GM18526 (cell line): Measurements from ENCODE around the gene MBNL1.

Source experiments
- POLR2A ChIP-seq: IDR thresholded peaks from 3 replicates; pipeline ENCODE4 v1.6.1; 2011; ENCODE audit not compliant: insufficient read length; ENCODE audit errors: extremely low read depth

Gene MBNL1

DNA sequence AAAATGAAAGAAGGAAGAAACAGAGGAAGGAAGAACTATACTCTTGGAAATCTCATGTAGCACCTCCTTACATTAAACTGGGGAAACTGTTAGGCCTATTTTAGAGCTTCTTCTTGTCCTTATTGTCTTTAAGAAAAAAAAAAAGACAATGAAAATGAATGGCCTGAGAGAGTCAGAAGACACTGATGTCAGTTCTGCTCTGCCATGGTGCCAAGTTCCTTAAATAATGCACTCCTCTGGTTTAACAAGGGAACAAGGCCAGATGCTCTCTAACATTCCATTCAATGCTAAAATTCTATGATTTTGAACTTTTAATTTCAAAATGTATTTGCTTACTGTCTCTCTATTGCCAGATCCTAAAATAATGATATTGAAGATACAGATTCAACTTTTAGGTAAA is 4.4 kb upstream of the MBNL1 start:
- TF ChIP-seq POLR2A, result no peak

DNA sequence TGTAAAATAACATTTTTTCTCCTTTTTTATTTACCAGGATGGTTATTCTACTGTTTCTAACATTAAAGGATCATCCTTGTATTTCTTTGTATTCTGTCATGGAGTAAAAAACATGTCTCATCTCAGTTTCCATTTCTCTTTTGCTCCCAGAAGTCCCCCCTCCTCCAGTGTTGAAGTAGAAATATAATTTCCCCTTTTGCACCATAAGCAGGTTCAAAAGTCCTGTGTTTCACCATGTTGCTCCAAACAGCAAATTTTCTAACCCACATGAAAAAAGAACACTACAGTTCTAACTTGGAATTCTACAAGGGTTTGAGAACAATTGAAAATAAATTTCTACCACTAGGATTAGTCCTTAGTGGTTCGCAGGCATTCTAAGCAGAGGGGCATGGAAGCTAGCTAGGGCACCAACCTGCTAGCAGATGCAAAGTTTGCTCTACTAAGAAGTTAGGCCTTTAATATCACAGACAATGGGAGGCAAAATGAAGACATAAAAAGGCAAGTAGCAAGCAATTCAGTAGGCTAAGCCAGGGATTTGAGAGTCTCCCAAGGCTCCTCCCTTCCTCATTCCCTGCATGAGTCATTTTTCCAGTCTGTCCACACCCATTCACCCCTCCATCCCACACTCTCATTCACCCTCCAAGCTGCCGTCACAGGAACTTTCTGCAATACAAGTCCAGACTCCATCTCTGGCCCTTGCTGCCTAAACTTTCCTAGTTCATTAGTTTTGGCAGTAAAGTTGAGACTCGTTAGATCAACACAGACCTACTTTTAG is 2.3 kb upstream of the MBNL1 start:
- TF ChIP-seq POLR2A, result no peak

DNA sequence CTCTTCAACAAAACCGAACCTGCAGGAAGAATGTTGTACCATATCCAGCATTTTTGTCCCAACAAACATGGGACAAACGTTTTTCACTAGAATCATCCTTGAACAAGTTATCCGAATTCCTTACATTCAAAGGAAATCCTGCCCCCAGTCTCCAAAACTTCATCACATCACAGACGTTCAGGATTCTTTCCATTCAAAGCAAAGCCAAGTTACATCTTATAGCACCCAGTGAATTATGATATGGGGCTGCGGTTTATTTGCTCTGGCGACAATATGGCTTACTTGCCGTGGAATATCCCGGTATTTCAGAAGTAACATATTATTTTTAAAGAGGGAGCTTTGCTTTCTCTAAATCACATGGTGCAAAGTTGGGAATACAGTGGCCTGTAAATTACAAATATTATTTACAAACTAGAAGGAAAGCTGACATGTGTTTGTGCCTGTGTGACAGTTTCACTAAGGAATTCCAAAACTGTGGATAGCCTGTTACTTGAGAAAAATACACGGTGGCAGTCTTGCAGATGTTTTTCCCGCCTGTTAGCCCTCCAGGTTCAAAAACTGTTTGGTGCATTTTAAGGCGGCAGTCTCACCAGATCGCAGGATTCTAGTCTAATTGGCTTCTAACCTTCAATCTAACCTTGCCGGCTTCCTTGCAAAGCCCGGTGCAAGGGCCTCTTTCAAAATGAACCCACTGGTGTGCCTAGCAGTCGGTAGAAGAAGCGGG is 736 bp upstream of the MBNL1 start:
- no peak for TF ChIP-seq POLR2A

DNA sequence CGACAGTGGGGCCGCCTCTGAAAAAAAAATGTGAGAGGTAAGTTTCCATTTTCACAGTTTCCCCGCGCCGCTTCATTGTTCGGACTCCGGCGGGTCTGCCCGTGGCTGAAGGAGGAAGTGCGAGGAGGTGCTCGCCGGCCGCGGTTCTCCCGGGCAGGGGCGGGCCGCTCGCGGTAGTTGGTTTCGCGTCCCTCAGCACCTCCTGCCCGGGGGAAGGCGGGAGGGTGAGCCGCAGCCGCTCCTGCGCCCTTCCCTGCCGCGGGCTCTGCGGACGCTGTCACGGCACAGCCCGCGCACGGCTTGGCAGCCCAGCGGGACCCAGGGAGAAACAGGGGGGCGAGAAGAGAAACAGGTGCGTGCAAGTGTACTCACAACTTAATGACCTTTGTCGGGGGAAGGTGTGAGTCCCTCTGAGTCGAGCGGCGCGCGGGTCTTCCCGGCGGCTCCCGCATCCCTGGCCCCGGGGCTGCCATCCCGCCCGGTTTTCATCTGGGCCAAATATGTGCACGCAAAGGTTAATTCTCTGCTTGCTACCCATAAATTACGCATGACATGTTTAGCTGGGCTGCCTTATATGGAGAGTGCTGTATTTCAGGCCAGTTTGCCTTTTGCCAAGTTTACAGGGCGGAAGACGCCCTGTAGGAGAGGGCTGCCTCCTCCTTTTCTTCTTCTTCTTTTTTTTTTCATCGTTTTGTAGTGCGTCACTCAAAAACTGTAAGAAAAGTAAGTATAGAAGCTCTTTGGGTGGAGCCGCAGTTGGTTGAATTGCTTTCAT is 514 bp downstream of the MBNL1 start:
- TF ChIP-seq POLR2A, result no peak

DNA sequence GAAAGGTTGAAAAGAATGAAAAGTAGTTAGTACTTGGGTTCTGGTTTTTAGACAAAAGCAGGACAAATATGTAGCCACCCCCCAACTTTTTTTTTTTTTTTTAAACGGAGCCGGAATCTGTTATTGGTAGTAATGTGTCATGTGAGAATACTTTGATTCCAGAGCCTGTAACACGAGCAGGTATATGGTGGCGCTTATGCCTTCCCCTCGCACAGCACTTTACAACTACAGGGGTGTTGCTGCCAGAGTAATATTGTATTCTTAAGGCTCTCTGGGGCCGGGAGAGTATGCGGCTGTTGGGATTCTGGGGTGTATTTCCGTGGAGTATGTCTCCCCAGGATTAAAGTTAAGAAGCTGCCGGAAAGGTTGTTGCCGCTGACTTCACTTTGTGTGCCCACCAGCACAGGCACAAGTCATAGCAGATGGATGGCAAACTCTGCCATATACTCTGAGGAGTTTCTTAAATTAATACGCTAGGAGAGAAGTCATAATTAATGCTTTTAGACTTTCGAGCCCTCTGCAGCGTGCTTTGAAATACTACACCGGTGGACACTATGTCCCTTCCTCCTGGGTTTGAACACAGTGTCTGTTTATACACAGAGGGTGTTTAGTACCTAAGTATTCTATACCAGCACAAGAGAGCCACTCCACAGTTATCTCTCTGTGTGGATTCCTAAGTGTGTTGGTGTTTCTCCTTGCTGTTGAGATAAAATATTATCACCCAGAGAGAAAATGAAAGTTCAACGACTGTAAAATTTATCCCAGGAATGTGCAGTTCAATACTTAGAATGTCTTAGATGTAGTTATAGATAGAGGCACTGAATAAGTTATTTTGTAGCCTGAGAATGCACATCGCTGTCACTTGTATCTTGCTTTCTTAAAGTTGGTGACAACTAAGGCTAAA is 1.4 kb downstream of the MBNL1 start:
- TF ChIP-seq POLR2A, result no peak

DNA sequence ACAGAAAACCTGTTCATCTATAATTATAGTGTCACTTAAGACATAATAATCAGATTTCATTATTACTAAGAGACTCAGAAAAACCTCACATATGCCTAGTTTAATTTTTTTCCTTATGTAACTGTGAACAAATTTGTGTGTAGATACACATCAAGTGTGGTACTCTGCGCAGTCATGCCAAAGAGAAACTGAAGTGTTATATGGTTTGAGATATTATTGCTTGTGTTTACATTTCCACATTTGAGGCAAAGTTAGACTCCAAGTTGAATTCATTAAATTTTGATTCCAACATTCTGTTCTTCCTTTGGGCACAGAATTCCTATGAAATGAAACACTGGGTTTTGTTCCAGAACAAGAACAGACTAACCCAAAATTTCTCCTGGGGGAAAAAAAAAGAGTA is 2.2 kb downstream of the MBNL1 start:
- no peak for TF ChIP-seq POLR2A

DNA sequence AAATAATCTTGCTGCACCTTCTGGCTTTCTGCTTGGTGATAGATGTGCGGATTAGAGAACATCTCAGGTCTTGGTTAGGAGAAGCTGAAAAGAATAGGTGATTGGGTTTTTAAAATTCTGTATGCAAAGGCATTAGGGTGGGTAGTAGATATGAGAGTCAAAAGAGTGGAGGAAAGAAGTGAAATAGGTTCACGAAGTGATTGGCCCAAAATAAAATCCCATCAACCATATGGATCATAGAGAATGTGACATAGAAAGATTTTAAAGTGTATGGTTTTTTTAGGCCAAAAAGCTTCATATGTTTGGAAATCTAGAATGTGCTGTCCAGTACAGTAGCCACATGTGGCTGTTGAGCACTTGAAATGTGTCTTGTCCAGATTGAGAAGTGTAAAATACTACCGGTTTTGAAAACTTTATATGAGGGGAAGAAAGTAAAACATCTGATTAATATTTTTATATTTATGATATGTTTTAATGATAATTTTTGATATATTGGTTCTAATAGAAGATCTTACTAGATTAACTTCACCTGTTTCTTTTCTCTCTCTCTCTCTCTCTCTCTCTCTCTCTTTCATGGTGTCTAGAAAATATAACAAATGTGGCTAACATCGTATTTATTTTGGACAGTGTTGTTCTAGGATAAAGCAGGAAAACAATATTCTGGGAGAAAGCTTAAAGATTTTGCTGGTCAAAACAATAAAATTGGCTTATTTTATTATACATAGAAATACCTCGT is 2.9 kb downstream of the MBNL1 start:
- TF ChIP-seq POLR2A, result no peak

DNA sequence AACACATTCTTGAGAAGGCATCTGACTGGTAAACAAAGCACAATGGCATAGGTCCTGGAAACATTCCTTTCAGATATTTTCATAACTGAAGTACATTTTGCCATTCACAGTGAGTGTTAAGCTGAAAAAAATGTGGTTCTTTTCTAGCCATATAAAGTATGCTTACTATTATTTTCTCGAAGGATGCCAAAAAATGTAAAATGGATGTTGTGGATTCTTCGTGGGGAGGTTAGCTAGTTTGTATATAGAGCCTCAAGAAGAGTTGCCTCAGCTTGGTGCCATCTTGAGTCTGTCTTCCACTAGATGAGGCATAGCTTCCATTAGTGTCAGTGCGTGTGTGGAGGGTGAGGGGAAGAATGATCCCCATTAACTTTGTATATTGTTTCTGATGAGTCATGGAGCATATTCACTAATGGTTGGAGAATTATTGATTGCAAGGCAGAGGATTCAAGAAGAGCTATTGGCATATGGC is 4.1 kb downstream of the MBNL1 start:
- TF ChIP-seq POLR2A, result no peak

DNA sequence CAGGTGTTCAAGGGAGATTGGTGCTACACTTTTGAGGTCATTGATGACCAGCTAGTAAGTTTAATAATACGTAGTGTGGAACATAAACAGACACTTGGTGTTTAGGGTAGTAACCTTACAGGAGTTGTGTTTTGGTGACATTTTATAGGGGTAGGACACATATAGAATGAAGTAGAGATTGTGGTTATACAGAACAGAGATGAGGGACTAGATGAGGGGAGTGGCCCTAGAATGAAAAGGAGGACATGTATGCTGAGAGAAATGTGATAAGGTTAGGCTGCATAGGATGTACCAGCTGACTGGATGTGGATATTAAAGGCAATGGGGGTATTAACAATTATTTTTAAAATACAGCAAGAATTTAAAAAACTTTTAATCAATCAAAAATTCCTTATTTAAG is 8.0 kb downstream of the MBNL1 start:
- no peak for TF ChIP-seq POLR2A

DNA sequence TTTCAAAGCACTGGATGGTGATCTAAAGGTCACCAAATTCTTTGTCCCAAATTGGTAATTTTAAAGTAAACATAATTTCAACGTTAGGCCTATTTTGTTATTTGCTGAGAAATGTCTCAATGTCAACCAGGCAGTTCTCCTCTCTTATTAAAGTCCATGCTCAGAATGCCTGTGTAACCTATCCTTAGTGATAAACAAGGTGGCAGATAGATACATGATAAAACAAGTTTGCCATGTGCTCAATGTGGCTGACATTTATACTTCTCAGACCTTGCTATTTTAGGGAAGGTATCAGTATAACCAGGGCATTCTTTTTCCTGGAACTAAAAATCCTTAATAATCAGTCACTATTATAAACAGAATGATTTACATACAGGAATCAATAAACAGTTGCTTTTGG is 8.5 kb downstream of the MBNL1 start:
- TF ChIP-seq POLR2A, result no peak

DNA sequence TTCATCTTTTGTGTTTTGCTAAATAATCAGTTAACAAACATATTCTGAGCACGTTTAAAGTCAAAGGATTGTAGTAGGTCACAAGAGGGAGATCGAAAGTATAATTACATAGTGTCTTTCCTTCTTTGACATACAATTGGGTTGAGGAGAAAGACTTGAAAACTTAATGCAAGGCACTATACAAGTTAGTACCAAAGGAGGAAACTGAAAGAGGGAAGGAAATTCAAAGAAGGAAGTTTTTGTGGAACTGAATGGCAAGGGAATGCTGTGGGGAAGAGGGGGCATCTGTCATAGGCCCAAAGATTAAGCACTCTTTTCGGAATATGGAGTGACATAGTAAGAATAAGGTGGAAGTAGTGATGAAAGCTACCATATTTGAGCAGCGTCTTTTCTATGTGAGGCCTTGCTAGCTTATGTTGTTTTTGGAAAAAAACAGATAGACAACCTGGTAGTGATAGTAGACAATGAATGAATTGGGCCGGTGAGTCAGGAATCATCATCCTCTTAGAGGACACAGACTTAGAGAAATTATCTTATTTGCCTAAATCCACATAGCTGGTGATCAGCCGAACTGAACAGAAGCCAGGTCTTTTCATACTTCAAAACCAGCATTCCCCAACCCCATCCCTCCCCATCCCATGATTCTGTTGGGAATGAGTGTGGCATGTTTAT is 10.2 kb downstream of the MBNL1 start:
- no peak for TF ChIP-seq POLR2A

DNA sequence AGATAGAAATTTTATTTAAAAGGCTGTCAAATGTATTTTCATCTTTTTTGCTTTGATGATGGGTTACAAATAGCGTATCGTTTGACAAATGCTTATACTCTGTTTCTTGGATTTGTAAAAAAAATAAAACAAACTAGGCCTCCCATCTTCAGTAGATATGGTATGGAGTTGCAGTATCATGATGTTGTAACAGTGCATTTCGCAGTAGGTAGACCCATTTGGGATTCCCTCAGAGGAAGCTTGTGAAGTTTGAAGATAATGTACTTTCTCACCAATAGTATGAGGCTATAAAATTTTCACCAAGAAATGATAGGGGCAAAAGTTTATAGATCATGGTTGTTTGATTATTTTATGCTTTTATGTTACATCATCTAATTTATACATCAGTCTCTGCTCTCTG is 10.8 kb downstream of the MBNL1 start:
- no peak for TF ChIP-seq POLR2A

DNA sequence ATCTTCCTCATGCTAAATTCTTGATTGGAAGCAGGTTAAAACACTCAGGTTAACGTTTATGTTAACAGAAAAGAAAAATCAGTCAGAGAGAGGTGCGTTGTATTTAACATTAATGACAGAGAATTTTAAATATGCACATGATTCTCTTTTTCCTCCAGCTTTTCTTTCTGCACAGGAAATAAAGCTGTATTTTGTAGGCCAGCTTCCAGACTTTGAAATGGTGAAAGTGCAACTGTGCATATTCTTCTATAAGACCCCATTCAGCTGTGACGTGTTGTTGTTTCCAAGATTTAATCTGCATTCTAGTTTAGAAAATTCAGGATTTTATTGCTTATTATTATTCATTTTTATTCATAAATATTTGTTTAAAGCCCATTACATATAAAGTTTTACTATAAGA is 11.8 kb downstream of the MBNL1 start:
- no peak for TF ChIP-seq POLR2A
